ENCODE measurements around the gene TRIP12. TPM values are rescaled to one million over a fixed set of nuclear protein-coding genes. Genes with fewer than 3 reads are reported as not detected.

TRIP12 gene
- total RNA-seq, 1 experiment from 2014 or later: 166 TPM

DNA sequence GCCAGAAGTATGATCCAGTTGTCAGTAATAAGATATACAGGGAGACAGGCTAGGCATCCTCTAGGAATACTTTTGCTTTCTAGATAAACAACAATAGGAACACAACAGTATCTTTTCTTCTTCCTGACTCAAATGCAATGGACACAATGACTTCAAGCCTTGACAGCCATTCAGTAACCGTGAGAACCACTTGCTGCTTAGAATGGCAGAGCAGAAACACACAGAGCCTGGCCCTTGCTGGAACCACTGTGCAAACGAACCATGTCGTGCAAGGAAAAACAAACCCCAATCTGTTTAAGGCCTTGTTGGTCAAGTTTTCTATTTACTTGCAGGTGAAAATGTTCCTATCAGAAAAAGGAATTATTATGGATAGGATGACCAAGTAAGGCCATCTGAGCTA lies 18.8 kb downstream of the TRIP12 start:
- TF ChIP-seq, protein P1, sequence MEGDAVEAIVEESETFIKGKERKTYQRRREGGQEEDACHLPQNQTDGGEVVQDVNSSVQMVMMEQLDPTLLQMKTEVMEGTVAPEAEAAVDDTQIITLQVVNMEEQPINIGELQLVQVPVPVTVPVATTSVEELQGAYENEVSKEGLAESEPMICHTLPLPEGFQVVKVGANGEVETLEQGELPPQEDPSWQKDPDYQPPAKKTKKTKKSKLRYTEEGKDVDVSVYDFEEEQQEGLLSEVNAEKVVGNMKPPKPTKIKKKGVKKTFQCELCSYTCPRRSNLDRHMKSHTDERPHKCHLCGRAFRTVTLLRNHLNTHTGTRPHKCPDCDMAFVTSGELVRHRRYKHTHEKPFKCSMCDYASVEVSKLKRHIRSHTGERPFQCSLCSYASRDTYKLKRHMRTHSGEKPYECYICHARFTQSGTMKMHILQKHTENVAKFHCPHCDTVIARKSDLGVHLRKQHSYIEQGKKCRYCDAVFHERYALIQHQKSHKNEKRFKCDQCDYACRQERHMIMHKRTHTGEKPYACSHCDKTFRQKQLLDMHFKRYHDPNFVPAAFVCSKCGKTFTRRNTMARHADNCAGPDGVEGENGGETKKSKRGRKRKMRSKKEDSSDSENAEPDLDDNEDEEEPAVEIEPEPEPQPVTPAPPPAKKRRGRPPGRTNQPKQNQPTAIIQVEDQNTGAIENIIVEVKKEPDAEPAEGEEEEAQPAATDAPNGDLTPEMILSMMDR (conservative IDR thresholded peaks at IDR 0.05): no peak
- Histone ChIP-seq H2BK120ac (ENCODE audit: low read depth, low read length, poor library complexity, severe bottlenecking) (no peak overlapping the region), H3K23ac (ENCODE audit: insufficient read length, low read depth, low read length) (no peak overlapping the region), H3K14ac (ENCODE audit: insufficient read depth, low read length) (no peak overlapping the region), H2AK5ac (ENCODE audit: insufficient read length, low read length) (no peak overlapping the region), H4K91ac (ENCODE audit: insufficient read length, low read depth, low read length) (no peak overlapping the region), H3K27me3 (ENCODE audit: insufficient read depth, low read length) (no peaks in the 10 kb centered on the region), H4K20me1 (ENCODE audit: control insufficient read depth, insufficient read depth, insufficient read length) (no peaks in the 10 kb centered on the region), H2BK5ac (ENCODE audit: insufficient read length, low read length) (no peak overlapping the region), H4K8ac (replicated peaks; ENCODE audit: insufficient read length, low read depth, low read length) (no peak overlapping the region), H3K79me2 (ENCODE audit: insufficient read depth, low read length) (peaks cover 12% of the 10 kb centered on the region; the same call in 1 of the 2 replicates), H3K79me1 (ENCODE audit: insufficient read depth, low read depth, low read length, poor library complexity, severe bottlenecking) (no peaks in the 10 kb centered on the region), H3K18ac (ENCODE audit: insufficient read length, low read depth, low read length) (no peak overlapping the region), H3K9ac (ENCODE audit: extremely low read depth, insufficient read length, low read length) (no peak overlapping the region), H2AFZ (ENCODE audit: low read length) (no peak overlapping the region), H2BK12ac (ENCODE audit: insufficient read length, low read depth, low read length) (no peak overlapping the region), H3K23me2 (ENCODE audit: insufficient read length, low read depth, low read length, poor library complexity, severe bottlenecking) (no peaks in the 10 kb centered on the region), H3K4ac (ENCODE audit: low read depth, low read length) (no peak overlapping the region), H3K9me3 (ENCODE audit: control insufficient read depth, low read depth, low read length) (no peaks in the 10 kb centered on the region), H3T11ph (ENCODE audit: low read length) (no peak overlapping the region), H2BK20ac (ENCODE audit: low read depth, low read length, poor library complexity, severe bottlenecking) (no peak overlapping the region), H2BK15ac (ENCODE audit: low read depth, low read length) (no peak overlapping the region), H3K56ac (ENCODE audit: insufficient read length, low read depth, low read length) (no peak overlapping the region), H3K4me1 (ENCODE audit: insufficient read depth, low read length) (no peaks in the 10 kb centered on the region), H3K4me2 (ENCODE audit: insufficient read depth, insufficient read length, low read length) (no peak overlapping the region), H4K5ac (ENCODE audit: insufficient read length, low read depth, low read length) (no peak overlapping the region), H3K27ac (ENCODE audit: insufficient read length, low read depth, low read length) (no peak overlapping the region)
- H3K4me1 Mint-ChIP-seq: peaks cover 17 to 26% of the 10 kb centered on the region in 2 experiments
- peak overlapping the region in 1 of 3 experiments; percentile 8; a peak in 1 of 7 replicates for H3K27ac Mint-ChIP-seq
- H3K27me3 Mint-ChIP-seq (ENCODE audit: low read depth): no peaks in the 10 kb centered on the region
- DNase-seq: no peak
- no peaks in the 10 kb centered on the region for H3K9me3 Mint-ChIP-seq
- WGBS (ENCODE audit: extremely low coverage, insufficient read length, low lambda C conversion rate): no CpG with 5 or more reads among the region's 3 CpGs
- H3K4me3 Mint-ChIP-seq: no peak overlapping the region
- H3K36me3 Mint-ChIP-seq (ENCODE audit: insufficient read depth in 1 of 3, low read depth in 3 of 3): peaks cover 0 to 26% (median 8%) of the 10 kb centered on the region in 3 experiments; a peak in 5 of 7 replicates

All from H9 (cell line).